SK-N-SH (cell line): ENCODE measurements around the gene ETS2.

Source experiments
- FOXM1 ChIP-seq: IDR thresholded peaks from 2 replicates; pipeline ENCODE4 v1.4.0; 2012; ENCODE audit warnings: low read depth, mild to moderate bottlenecking
- TF ChIP-seq, protein P1 (sequence below): IDR thresholded peaks from 2 replicates; pipeline ENCODE4 v1.6.1; 2012; ENCODE audit warnings: mild to moderate bottlenecking, low read depth, low read length, moderate library complexity
- TF ChIP-seq, protein P2 (sequence below): fragments of 150-350 bp; IDR thresholded peaks from 2 replicates; pipeline ENCODE4 v1.6.1; 2017; ENCODE audit warnings: antibody characterized with exemption, low read length, low read depth, borderline replicate concordance

DNA sequence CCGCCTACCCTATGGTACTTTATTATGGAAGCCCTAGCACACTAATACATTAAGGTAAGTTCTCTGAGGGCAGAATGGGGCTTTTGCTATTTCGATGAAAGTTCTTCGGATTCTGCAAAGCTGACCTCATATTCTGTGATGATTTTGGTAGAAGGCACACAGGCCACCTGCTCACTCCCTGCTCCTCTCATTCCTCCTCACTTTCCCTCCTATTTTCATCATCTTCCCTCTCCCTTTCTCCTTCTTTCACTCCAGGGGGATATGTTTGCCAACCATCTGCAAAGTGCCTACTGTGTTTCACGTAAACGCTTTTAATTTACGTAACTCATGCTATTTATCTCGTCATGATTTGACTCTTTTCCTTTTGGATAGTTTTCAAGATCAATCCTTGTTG lies 45.0 kb upstream of the ETS2 start:
- TF ChIP-seq, protein P1, sequence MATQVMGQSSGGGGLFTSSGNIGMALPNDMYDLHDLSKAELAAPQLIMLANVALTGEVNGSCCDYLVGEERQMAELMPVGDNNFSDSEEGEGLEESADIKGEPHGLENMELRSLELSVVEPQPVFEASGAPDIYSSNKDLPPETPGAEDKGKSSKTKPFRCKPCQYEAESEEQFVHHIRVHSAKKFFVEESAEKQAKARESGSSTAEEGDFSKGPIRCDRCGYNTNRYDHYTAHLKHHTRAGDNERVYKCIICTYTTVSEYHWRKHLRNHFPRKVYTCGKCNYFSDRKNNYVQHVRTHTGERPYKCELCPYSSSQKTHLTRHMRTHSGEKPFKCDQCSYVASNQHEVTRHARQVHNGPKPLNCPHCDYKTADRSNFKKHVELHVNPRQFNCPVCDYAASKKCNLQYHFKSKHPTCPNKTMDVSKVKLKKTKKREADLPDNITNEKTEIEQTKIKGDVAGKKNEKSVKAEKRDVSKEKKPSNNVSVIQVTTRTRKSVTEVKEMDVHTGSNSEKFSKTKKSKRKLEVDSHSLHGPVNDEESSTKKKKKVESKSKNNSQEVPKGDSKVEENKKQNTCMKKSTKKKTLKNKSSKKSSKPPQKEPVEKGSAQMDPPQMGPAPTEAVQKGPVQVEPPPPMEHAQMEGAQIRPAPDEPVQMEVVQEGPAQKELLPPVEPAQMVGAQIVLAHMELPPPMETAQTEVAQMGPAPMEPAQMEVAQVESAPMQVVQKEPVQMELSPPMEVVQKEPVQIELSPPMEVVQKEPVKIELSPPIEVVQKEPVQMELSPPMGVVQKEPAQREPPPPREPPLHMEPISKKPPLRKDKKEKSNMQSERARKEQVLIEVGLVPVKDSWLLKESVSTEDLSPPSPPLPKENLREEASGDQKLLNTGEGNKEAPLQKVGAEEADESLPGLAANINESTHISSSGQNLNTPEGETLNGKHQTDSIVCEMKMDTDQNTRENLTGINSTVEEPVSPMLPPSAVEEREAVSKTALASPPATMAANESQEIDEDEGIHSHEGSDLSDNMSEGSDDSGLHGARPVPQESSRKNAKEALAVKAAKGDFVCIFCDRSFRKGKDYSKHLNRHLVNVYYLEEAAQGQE: no peak
- no peak for TF ChIP-seq FOXM1
- TF ChIP-seq, protein P2, sequence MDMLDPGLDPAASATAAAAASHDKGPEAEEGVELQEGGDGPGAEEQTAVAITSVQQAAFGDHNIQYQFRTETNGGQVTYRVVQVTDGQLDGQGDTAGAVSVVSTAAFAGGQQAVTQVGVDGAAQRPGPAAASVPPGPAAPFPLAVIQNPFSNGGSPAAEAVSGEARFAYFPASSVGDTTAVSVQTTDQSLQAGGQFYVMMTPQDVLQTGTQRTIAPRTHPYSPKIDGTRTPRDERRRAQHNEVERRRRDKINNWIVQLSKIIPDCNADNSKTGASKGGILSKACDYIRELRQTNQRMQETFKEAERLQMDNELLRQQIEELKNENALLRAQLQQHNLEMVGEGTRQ: no peak
